ENCODE measurements around the gene RUNDC3A. TPM values are rescaled to one million over a fixed set of nuclear protein-coding genes. Genes with fewer than 3 reads are reported as not detected.
A peak's percentile ranks its signal among the peaks of the same experiment; 100 is the strongest.

RUNDC3A gene
- total and polyA plus RNA-seq, 2 of the 8 experiments (the other 6 are each of a cell fraction or from before 2014, with no cell fraction given): 6.4 to 13.8 TPM

- Histone ChIP-seq H3K23ac (ENCODE audit: insufficient read length) (no peak overlapping the region), H3K4me1 (replicated peaks in 1 of 4; ENCODE audit: control insufficient read depth in 3 of 4, insufficient read depth in 4 of 4, low read length in 3 of 4) (peaks cover 7 to 38% (median 26%) of the 10 kb centered on the region in 4 experiments), H3K4ac (replicated peaks; ENCODE audit: insufficient read length, low read depth, low read length) (no peak overlapping the region), H2BK15ac (ENCODE audit: low read length) (no peak overlapping the region), H3K79me2 (ENCODE audit: control insufficient read depth in 1 of 2, insufficient read depth in 2 of 2, low read length in 2 of 2) (no peaks in the 10 kb centered on the region), H4K91ac (replicated peaks; ENCODE audit: insufficient read length, low read length) (no peak overlapping the region), H2BK12ac (ENCODE audit: low read depth, low read length) (no peak overlapping the region), H3K4me3 (ENCODE audit: extremely low read depth in 1 of 4, insufficient read depth in 2 of 4, low read depth in 3 of 4, low read length in 4 of 4) (peak overlapping the region; percentile 26 to 67 (median 30)), H3K27ac (ENCODE audit: low read depth, low read length) (no peak overlapping the region), H3K27me3 (replicated peaks in 1 of 4; ENCODE audit: control insufficient read depth in 3 of 4, extremely low read depth in 1 of 4, insufficient read depth in 3 of 4, low read length in 3 of 4) (peaks cover 0 to 1% (median under 1%) of the 10 kb centered on the region in 4 experiments; a peak in 4 of 7 replicates), H3K4me2 (ENCODE audit: insufficient read depth in 1 of 2, low read depth in 2 of 2, low read length in 2 of 2) (peak overlapping the region; percentile 90 to 93), H3K9ac (replicated peaks in 1 of 4; ENCODE audit: extremely low read depth in 1 of 4, low read depth in 3 of 4, low read length in 3 of 4) (no peak overlapping the region), H3K56ac (replicated peaks; ENCODE audit: insufficient read length, low read depth, low read length) (no peak overlapping the region), H2AFZ (ENCODE audit: low read length) (no peak overlapping the region), H3K14ac (ENCODE audit: insufficient read length) (no peak overlapping the region), H4K8ac (ENCODE audit: extremely low read depth, insufficient read depth, low read length) (no peak overlapping the region), H3K18ac (ENCODE audit: extremely low read depth, low read length) (no peak overlapping the region; the same call in 1 of the 2 replicates), H2BK120ac (replicated peaks; ENCODE audit: low read depth, low read length) (no peak overlapping the region), H2BK20ac (ENCODE audit: low read length) (no peak overlapping the region), H3K23me2 (ENCODE audit: low read depth, low read length) (peaks cover 6% of the 10 kb centered on the region), H4K5ac (ENCODE audit: insufficient read length, low read depth, low read length) (no peak overlapping the region), H2AK5ac (ENCODE audit: low read depth, low read length) (no peak overlapping the region), H4K20me1 (replicated peaks in 1 of 2; ENCODE audit: control insufficient read depth in 1 of 2, insufficient read depth in 2 of 2, low read length in 2 of 2) (peaks cover 0 to 6% of the 10 kb centered on the region in 2 experiments), H3K36me3 (ENCODE audit: control insufficient read depth in 2 of 4, insufficient read depth in 4 of 4, low read length in 3 of 4) (no peaks in the 10 kb centered on the region), H3K9me3 (ENCODE audit: insufficient read depth in 2 of 2, low read depth in 1 of 2, low read length in 1 of 2) (no peaks in the 10 kb centered on the region), H2BK5ac (ENCODE audit: low read depth, low read length) (no peak overlapping the region), H3K79me1 (ENCODE audit: low read depth, low read length) (no peaks in the 10 kb centered on the region)
- 10% methylated on average over 2 of the region's 15 CpGs; no CpG with 5 or more reads in 1 of the 2 experiments for WGBS, 2 experiments (ENCODE audit: extremely low coverage in 1 of 2, insufficient coverage in 1 of 2, insufficient read length in 1 of 2, insufficient replicate concordance in 2 of 2, low coverage in 1 of 2, low lambda C conversion rate in 2 of 2, missing lambda C conversion rate in 1 of 2)
- FAIRE-seq (no peak), DNase-seq (ENCODE audit: low read depth in 1 of 2, low spot score in 2 of 2) (no peak)
- no peak for TF ChIP-seq E2F6 (IDR thresholded peaks at IDR 0.05)
- no peak for TF ChIP-seq POU5F1 (IDR thresholded peaks at IDR 0.05; ENCODE audit: low read depth, low read length)
- TF ChIP-seq CHD2 (IDR thresholded peaks at IDR 0.05; ENCODE audit: low read length): no peak
- TF ChIP-seq, protein P1, sequence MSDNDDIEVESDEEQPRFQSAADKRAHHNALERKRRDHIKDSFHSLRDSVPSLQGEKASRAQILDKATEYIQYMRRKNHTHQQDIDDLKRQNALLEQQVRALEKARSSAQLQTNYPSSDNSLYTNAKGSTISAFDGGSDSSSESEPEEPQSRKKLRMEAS (IDR thresholded peaks at IDR 0.05): no peak
- no peak for TF ChIP-seq RXRA (IDR thresholded peaks at IDR 0.05; ENCODE audit: insufficient read depth, low read depth, low read length)
- TF ChIP-seq EGR1 (IDR thresholded peaks at IDR 0.05; ENCODE audit: borderline replicate concordance, low read depth, low read length): no peak
- TF ChIP-seq CBX5 (IDR thresholded peaks at IDR 0.05; ENCODE audit: low read depth, low read length): no peak
- ChIA-PET CTCF (ENCODE audit: partially characterized antibody) (interaction anchor here (0.6 to 3.7 kb wide), 12 partner anchors 10 to 1646 kb away, joined by 3 to 24 read pairs (median 4); partner anchors contain the start of gene UBTF), POLR2A (ENCODE audit: partially characterized antibody) (interaction anchor here (0.5 to 4.0 kb wide), 9 partner anchors 12 to 746 kb away, joined by 3 to 61 read pairs (median 4); partner anchors contain the start of genes HDAC5, SLC25A39 and UBTF)
Observed at GRCh38 chr17:44308865-44309264, 464 bp downstream of the RUNDC3A start.
